Measurements from ENCODE around the gene CLK3.
A peak's percentile ranks its signal among the peaks of the same experiment; 100 is the strongest.

DNA sequence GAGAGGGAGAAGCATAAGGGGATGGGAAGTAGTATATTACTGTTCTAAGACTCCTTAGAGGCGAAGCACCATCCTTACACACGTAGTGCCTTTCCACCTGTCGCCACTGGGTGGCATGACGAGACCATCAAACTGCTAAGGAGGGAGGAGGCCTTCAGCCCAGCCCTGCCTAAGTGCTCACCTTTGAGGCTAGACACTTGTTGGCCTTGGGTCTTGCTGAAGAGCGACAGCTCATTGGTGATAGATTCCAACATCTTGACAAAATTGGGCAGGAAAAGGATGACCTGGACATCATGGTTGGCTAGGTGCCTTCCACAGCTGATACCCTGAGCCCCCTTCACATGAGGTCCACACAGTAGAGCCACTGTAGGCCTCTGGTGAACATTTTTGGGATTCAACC is 19.6 kb downstream of the CLK3 start:
- TF ChIP-seq CTCF (IDR thresholded peaks at IDR 0.05) (peak; percentile 88), EZH2 (IDR thresholded peaks at IDR 0.05; ENCODE audit: borderline replicate concordance, insufficient read depth, low read depth, low read length, poor library complexity, severe bottlenecking) (no peak)
